H54 (cell line): ENCODE results near the gene PAM.

Experiments used
- DNase-seq: peaks from one replicate; pipeline ENCODE4 v3.0.0; 2011; ENCODE audit warnings: low spot score, mixed read lengths; ENCODE audit not compliant: insufficient read length
- FAIRE-seq: peaks from 3 replicates; lab custom pipeline; 2011; peaks lifted over from hg19 to GRCh38; lab: Jason Lieb, UNC
- POLR2A ChIP-seq: IDR thresholded peaks from 2 replicates; pipeline ENCODE4 v1.6.1; 2011; ENCODE audit warnings: low read depth, mild to moderate bottlenecking, low read length

Gene PAM

DNA sequence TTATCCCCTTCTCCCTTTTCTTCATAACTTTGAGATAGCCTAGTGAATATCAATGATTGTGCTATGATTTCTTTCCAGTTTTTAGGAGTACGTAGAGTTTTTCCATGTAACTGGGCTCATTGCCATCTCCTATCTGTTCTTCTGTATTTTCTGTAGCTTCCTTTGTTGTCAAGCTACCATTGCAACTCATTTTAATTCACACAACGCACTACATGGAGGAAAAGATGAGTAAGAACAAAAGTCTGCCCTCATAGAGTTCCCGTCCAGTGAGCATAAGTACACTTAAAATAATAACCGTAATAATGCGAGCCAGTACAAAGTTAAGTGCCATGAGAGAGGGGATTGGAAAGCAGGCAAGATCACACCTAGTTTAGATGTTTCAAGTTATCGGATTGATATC is 177.7 kb downstream of the PAM start:
- FAIRE-seq (no peak), DNase-seq (no peak)
- no peak for TF ChIP-seq POLR2A

DNA sequence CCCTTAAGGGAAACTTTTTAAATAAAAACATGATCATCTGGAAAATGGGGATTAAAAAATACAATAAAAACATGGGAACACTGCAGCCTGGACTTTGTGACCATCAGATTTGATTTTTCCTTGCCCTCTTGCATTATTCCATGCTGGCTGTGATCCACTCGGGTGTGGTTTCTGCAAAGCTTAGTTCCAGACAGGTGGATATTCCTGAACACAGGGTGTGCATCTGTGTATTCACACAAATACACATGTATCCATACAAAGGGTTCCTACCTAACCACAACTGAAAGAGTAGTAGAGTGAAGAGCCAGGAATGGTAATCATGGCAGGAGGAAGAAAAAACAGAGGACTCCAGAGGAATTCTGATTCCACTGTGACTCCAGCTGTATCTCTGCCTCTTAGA is 178.2 kb downstream of the PAM start:
- no peak for TF ChIP-seq POLR2A
- no peak for FAIRE-seq
- no peak for DNase-seq

DNA sequence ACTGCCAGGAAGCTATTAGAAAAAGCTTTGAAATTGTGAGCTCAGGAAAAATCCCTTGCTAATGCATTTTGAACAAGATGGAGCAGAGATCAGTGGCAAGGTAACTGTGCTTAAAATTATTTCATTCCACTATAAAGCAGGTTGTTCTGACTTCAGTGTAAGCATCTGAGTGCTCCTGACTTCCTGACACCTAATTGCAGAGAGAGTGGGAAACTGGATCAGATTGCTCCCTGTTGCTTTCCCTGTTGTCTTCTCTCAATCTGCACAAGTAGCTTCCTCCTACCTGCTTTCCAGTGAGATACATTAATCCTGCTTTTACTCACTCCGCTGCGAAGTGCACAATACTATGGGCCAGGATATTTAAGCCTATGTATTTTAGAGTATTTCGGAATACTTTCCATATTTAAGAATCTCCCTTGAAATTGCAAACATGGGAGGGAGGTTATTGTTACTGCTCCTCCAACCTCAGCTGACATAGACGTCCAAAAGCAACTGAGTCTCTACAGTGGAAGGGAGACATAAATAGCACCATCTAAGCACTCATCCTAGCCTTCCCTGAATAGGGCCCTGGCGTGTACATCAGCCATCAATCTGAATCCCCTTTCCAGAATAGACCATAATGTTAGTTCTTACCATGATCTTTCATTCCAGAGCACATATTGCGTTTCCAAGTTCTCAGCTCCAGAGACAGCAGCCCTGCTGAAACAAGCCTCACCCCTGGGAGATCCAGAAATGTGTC is 178.8 kb downstream of the PAM start:
- no peak for DNase-seq
- peak; percentile 20 for FAIRE-seq
- no peak for TF ChIP-seq POLR2A

- DNase-seq (no peak), FAIRE-seq (no peak)
- no peak for TF ChIP-seq POLR2A
Measured at GRCh38 chr5:102937894-102938293, 182.8 kb downstream of the PAM start.

GRCh38 chr5:102941111-102941510 is 186.0 kb downstream of the PAM start:
- DNase-seq (no peak), FAIRE-seq (peak; percentile 6)
- TF ChIP-seq POLR2A: no peak

GRCh38 chr5:102946414-102946813 is 191.3 kb downstream of the PAM start:
- no peak for TF ChIP-seq POLR2A
- no peak for FAIRE-seq
- DNase-seq: no peak

- FAIRE-seq (no peak), DNase-seq (no peak)
- TF ChIP-seq POLR2A: no peak
Measured at GRCh38 chr5:102946971-102947370, 191.9 kb downstream of the PAM start.

- no peak for TF ChIP-seq POLR2A
- FAIRE-seq (peak; percentile 33), DNase-seq (no peak)
Measured at GRCh38 chr5:102955488-102955887, 200.4 kb downstream of the PAM start.

GRCh38 chr5:102956599-102956998 is 201.5 kb downstream of the PAM start:
- no peak for DNase-seq
- FAIRE-seq: no peak
- TF ChIP-seq POLR2A: no peak

DNA sequence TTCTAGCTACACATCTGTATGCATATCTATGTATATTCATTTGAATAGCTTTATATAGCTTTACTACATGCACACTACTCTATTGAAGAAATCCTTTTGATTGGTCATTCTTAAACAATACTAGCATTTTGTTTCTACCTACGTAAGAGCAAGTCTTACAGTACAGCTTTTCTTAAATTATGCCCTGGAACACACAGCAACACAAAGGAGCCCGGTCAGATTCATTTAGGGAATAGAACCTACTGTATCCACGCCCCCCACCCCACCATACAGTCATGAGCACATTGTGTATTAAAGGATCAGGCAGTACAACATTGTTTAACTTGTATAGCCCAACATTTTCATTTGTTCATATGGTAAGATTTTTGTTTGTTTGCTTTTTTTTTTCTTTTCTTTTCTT is 202.0 kb downstream of the PAM start:
- FAIRE-seq: no peak
- DNase-seq: no peak
- no peak for TF ChIP-seq POLR2A

- DNase-seq: no peak
Measured at GRCh38 chr5:102958481-102959011, 203.4 kb downstream of the PAM start.

DNA sequence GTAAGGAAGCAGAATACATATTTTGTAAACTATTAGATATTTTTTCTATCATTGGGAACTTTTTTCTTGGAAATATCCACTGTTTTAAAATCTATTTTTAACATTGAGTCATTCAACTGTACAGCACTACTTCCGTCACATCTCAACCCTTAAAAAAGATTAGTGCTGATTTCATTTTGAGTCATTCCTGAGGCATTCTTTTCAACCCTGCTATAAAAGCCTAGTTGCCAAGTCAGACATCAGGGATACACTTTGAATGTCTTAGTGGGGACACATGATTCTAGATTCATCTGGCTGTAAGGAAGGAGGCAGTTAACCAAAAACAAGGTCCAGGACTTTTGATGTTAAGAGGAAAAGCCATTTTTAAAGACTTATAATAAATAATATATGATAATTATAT is 203.9 kb downstream of the PAM start:
- DNase-seq (peak; percentile 1), FAIRE-seq (peak; percentile 98)
- TF ChIP-seq POLR2A: no peak

More at GRCh38 chr5:102958481-102959011, 203.4 kb downstream of the PAM start:
- no peak for TF ChIP-seq POLR2A
- peak; percentile 72 for FAIRE-seq

DNA sequence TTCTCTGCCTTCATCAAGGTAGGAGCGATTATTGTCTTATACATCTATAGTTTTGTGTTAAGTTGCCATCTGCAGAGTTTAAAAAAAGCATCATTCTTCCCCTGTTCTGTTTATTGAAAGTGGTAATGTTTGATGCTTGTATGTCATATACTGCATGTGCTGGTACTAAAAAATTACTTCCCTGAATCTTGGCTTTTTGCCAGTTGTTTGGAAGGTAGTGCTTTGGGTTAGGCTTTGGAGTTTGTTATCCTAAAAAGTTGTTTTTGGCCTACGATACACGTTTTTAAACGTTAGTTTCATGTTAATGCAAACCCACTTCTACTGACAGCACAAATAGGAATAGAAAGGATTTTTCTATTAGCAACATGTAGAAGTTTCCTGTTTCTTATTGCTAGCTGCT is 206.6 kb downstream of the PAM start:
- DNase-seq (no peak), FAIRE-seq (peak; percentile 23)
- no peak for TF ChIP-seq POLR2A

GRCh38 chr5:102965653-102966052 is 210.5 kb downstream of the PAM start:
- FAIRE-seq (no peak), DNase-seq (no peak)
- TF ChIP-seq POLR2A: no peak

GRCh38 chr5:102969641-102970040 is 214.5 kb downstream of the PAM start:
- no peak for DNase-seq
- TF ChIP-seq POLR2A: no peak
- FAIRE-seq: no peak
